H1 (cell line): Measurements from ENCODE around the gene AP5S1. TPM values are rescaled to one million over a fixed set of nuclear protein-coding genes. Genes with fewer than 3 reads are reported as not detected.

Experiments
- CREB1 ChIP-seq: IDR thresholded peaks from 2 replicates; pipeline ENCODE4 v1.6.1; 2012; ENCODE audit warnings: inconsistent platforms
- GABPA ChIP-seq: IDR thresholded peaks from 2 replicates; pipeline ENCODE4 v1.6.1; 2011; ENCODE audit warnings: mild to moderate bottlenecking, low read length, moderate library complexity, borderline replicate concordance; ENCODE audit not compliant: insufficient read depth
- NRF1 ChIP-seq: IDR thresholded peaks from 2 replicates; pipeline ENCODE4 v1.6.1; 2011; ENCODE audit warnings: mild to moderate bottlenecking, low read depth, low read length, improper control_type of control experiment
- SP4 ChIP-seq: IDR thresholded peaks from 2 replicates; pipeline ENCODE4 v1.6.1; 2012; ENCODE audit warnings: low read length, inconsistent platforms
- TAF1 ChIP-seq: IDR thresholded peaks from 2 replicates; pipeline ENCODE4 v1.6.1; 2011; ENCODE audit warnings: mild to moderate bottlenecking, low read depth, low read length
- polyA plus RNA-seq, 7 experiments: library from polyadenylated mRNA; depleted of rRNA in 3 of 7; stranded (reverse) in 5 of 7; unstranded in 2 of 7; fragments of >200 nt in 5 of 7; fragments of 200-250 nt in 2 of 7; gene quantifications; 1 replicate in 5 of 7; 2 replicates in 1 of 7; 4 replicates in 1 of 7; pipeline versions ENCODE4 v1.2.1 to v1.2.3, GENCODE V29; 2011 to 2013; ENCODE audit warnings: missing spikeins in 2 of 7, mixed read lengths in 2 of 7
- total RNA-seq: library from RNA; stranded (reverse); fragmentation: NEBNext Ultra II Directional; extraction: Animal tissue kit (Norgen Biotek cat#: 25700); gene quantifications from 2 replicates; pipeline ENCODE4 v1.2.1, GENCODE V29; 2021

Gene AP5S1
- total and polyA plus RNA-seq, 2 of the 8 experiments (the other 6 are each of a cell fraction or from before 2014, with no cell fraction given), result 3.3 to 3.7 TPM

- TF ChIP-seq TAF1, result no peak
- no peak for TF ChIP-seq GABPA
- TF ChIP-seq CREB1, result no peak
- TF ChIP-seq NRF1, result no peak
- TF ChIP-seq SP4, result no peak
Observed at GRCh38 chr20:3771552-3772058, 48.7 kb upstream of the AP5S1 start (continued).
